Posterior vena cava (tissue), 2 donors: ENCODE measurements around the gene KCNQ1. TPM values are rescaled to one million over a fixed set of nuclear protein-coding genes. Genes with fewer than 3 reads are reported as not detected.

Experiments
- DNase-seq: peaks from one replicate; pipeline ENCODE4 v3.0.0-alpha.2; 2020; ENCODE audit warnings: low spot score
- intact Hi-C, 2 donors: fragments of 100-400 bp; cut with DNase I; formaldehyde crosslinking; loops; one replicate each; pipeline versions ENCODE4 v1.14.1 to v1.14.2; 2022 to 2023
- total RNA-seq, 2 donors: library from RNA; stranded (reverse); fragmentation: NEBNext Ultra II Directional; extraction: Animal tissue kit (Norgen Biotek cat#: 25700); gene quantifications; one replicate each; pipeline ENCODE4 v1.2.1, GENCODE V29; 2021
- donor health status: DM: yes; HTN: yes; CAD: no.
- donor health status: DM: yes; HTN: yes; CAD: no.

The KCNQ1 gene
- total RNA-seq, 2 donors from 2014 or later, result 4.7 to 7.2 TPM

GRCh38 chr11:2725368-2726300 is 280.8 kb downstream of the KCNQ1 start:
- peak; percentile 90 for DNase-seq

GRCh38 chr11:2726964-2727363 is 282.2 kb downstream of the KCNQ1 start:
- intact Hi-C loops, result no loop called here
- no peak for DNase-seq

More at GRCh38 chr11:2725368-2726300, 280.8 kb downstream of the KCNQ1 start:
- intact Hi-C loops, result no loop called here

GRCh38 chr11:2728128-2728662 is 283.4 kb downstream of the KCNQ1 start:
- intact Hi-C loops, result no loop called here
- no peak for DNase-seq

- no peak for DNase-seq
- intact Hi-C loops, result no loop called here
Measured at GRCh38 chr11:2728663-2729332, 284.0 kb downstream of the KCNQ1 start.

- no peak for DNase-seq
- intact Hi-C loops, result no loop called here
Measured at GRCh38 chr11:2729841-2730240, 285.0 kb downstream of the KCNQ1 start.

GRCh38 chr11:2730272-2731129 is 285.7 kb downstream of the KCNQ1 start:
- DNase-seq, result no peak
- intact Hi-C loops, result loop anchor here in 1 of 2 donors (1.0 kb wide), 1 partner anchor 43 kb away; no protein-coding TSS in a partner anchor

GRCh38 chr11:2731130-2732125 is 286.6 kb downstream of the KCNQ1 start:
- intact Hi-C loops, result loop anchor here in 1 of 2 donors (1.0 kb wide), 1 partner anchor 44 kb away; no protein-coding TSS in a partner anchor
- no peak for DNase-seq

- DNase-seq, result no peak
- intact Hi-C loops, result no loop called here
Measured at GRCh38 chr11:2732261-2732939, 287.6 kb downstream of the KCNQ1 start.

GRCh38 chr11:2732940-2733628 is 288.3 kb downstream of the KCNQ1 start:
- no peak for DNase-seq
- intact Hi-C loops, result no loop called here

GRCh38 chr11:2734181-2735052 is 289.6 kb downstream of the KCNQ1 start:
- intact Hi-C loops, result no loop called here
- DNase-seq, result no peak

GRCh38 chr11:2735053-2735589 is 290.3 kb downstream of the KCNQ1 start:
- DNase-seq, result no peak
- intact Hi-C loops, result no loop called here

GRCh38 chr11:2736577-2737225 is 291.9 kb downstream of the KCNQ1 start:
- DNase-seq, result no peak
- intact Hi-C loops, result no loop called here

- DNase-seq, result no peak
- intact Hi-C loops, result no loop called here
Measured at GRCh38 chr11:2737226-2737590, 292.4 kb downstream of the KCNQ1 start.

- DNase-seq, result no peak
- intact Hi-C loops, result no loop called here
Measured at GRCh38 chr11:2737866-2738265, 293.1 kb downstream of the KCNQ1 start.
